Right lobe of liver (tissue), 4 donors: Measurements from ENCODE around the gene SPATA46.

ENCODE experiments used
- CTCF ChIP-seq, 4 donors: fragments of 200-600 bp in 3 of 4; fragments of 450-650 bp in 1 of 4; IDR thresholded peaks; one replicate each; pipeline versions ENCODE4 v1.5.1 to v1.8.0; 2016 to 2022; ENCODE audit warnings: antibody characterized with exemption in 4 of 4, mild to moderate bottlenecking in 2 of 4
- POLR2A ChIP-seq: fragments of 450-650 bp; IDR thresholded peaks from one replicate; pipeline ENCODE4 v1.6.1; 2017; ENCODE audit warnings: antibody characterized with exemption, mild to moderate bottlenecking
- donor health status: DM: no; HTN: no; CAD: no.
- donor health status: DM: no; HTN: no; CAD: no.
- donor health status: DM: no; HTN: yes; CAD: no.

GRCh38 chr1:162357681-162358266 is 18.9 kb downstream of the SPATA46 start:
- TF ChIP-seq CTCF (IDR thresholded peaks at IDR 0.05) (peak; percentile 34 to 59 (median 50)), POLR2A (no peak)
